HG02588 (cell line): ENCODE data around the gene LHFPL2.

ENCODE experiments used
- ATAC-seq: cut with Tn5 transposase; IDR thresholded peaks from one replicate; pipeline ENCODE4 v1.9.1; 2021; ENCODE audit warnings: mild to moderate bottlenecking, moderate library complexity; ENCODE audit not compliant: unreplicated experiment

LHFPL2 gene

DNA sequence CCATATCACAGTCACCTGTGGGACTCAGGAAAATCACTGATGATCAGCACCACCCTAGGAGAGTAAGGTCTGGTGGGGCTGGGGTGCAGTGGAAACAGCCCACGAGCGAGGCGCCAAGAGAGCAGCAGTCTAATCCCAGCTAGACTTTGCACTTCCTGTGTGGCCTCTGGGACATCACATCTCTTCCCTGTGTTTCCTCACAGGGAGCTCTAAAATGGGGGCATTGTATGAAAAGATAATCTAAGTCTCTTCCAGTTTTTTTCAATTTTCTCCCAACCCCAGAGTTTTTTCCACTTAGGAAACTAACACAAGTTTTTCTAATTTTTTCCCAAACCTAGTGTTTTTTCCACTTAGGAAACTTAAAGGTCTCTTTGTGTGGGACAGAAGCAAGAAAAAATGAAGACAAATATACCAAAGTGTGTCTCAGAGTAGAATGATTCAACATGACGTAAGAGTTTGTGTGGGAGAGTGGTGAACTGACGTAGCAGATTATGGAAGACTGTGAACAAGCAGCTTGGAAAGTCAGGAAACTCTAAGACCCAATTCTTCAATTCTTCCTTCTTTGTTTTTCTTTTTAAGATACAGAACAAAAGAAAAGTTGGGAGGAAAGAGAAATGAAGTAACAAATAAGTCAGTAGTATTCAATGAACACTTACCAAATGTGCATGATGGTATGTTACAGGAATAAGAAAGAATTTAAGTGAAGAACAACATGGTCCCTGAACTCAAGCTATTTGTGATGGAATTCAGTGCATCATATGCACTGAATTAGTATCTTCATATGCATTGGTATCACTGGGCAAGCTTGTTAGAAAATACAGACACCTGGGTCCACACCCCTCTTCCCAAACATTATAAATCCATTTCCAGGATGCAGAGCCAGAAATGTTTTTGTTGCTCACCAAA lies 51.3 kb downstream of the LHFPL2 start:
- ATAC-seq = no peak

DNA sequence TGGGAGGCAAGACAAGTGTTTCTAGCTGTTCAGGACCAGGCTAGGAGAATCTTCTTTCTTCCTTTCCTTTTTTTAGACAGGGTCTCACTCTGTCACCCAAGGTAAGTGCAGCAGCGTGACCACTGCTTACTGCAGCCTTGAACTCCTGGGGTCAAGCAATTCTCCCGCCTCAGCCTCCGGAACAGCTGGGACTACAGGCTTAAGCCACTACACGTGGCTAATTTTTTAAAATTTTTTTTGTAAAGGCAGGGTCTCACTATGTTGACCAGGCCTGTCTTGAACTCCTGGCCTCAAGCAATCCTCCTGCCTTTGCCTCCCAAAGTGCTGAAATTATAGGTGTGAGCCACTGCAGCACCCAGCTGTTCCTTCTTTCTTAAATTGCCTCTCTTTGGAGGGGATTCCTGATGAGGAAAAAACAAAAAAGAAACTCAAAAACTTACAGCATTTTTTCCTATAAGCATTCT lies 53.1 kb downstream of the LHFPL2 start:
- no peak for ATAC-seq

DNA sequence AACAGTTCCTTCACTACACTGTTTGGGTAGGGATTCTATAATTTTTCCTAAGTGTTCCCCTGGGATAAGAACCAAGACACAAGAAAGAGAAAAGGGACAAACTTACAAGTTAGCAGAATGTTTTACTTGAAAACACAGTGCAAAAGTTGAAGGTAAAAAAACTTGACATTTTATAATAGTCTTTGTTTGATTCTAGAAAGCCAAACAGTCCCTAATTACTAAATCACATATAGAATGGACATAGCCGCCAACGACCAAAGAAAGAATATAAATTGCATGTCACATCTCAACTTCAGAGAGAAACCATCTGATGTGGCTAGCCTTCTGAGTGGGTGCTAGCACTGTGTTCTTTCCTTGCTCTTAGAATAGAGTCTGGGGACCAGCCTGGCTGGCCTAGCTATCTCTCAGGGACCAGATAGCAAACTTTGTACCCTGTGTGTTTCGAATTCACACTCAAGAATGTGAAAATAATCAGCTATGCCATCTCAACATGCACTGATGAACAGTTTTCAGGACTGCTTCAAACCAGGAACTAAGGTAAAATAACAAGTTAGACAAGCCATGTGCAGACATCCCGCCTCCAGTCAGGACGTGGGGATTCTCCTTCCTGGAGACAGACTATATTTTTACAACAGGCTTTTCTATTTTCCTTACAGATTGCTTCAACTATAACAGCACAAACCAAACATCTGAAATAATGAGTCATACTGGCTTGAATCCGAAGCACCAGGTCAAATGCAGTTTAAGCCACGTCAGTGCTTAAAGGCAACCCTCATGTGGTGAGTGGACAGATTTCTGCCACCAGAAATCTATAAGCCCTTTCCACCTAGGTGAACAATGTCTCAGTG lies 53.7 kb downstream of the LHFPL2 start:
- no peak for ATAC-seq

GRCh38 chr5:78594021-78594420 lies 54.6 kb downstream of the LHFPL2 start:
- no peak for ATAC-seq

- ATAC-seq = no peak
These were observed 55.1 kb downstream of the LHFPL2 start for GRCh38 chr5:78593465-78593864.

GRCh38 chr5:78592735-78593386 lies 55.7 kb downstream of the LHFPL2 start:
- no peak for ATAC-seq

- peak; percentile 66 for ATAC-seq
These were observed 56.4 kb downstream of the LHFPL2 start for GRCh38 chr5:78591972-78592700.

DNA sequence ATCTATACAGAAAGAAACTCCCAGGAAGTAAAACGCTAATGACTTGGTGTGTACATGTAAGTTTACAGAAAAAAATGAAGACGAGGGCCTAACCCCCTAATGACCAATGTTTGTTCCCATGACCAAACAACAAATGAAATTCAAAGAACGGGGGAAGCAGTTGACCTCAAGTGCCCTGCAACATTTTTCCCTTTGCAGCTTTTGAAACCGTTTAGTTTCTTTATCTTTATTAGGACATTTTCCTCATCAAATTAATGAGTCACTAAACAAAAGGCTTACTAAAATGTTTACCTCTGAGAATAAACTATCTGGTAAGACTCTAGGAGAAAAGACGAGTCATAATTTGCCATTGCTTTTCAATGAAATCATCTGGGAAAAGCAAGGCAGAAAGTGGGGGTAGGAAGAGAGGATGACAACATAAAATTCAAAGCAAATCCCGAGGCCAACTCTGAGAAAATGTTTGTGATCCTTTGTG lies 57.4 kb downstream of the LHFPL2 start:
- no peak for ATAC-seq

DNA sequence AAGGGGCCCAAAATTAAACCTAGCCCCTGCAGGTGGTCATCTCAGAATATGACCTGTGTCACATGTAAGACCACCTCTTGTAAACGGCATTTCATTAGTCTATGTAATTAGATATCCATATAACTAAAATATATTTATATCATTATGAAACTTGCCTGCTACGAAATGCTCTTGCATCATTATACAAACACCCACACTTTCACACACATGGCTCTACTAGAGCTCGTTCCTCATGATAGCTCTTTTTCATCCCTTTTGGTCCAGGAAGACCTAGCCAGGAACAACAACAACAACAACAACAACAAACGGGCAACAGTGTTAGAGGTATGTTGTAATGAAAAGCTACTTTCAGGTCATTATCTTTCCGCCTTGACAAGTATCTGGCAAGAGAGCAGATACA lies 58.6 kb downstream of the LHFPL2 start:
- no peak for ATAC-seq

DNA sequence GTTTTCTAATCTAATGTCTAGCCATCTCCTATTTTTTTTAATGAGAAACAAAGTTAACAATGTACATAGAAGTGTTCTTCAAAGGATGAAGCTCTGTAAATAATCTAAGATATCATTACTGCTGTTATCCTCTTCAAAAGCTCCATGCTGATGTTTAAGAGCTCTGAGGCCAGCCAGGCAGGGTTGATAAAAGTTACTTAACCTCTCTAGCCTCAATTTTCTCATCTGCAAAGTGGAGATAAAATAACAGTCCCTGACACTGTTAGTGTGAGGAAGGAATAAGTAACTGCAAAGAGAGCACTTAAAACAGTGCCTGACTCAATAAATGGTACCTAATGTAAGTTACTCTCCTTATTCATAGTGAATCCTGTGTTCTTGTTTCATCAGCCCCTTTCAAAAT lies 60.1 kb downstream of the LHFPL2 start:
- no peak for ATAC-seq

- no peak for ATAC-seq
These were observed 60.7 kb downstream of the LHFPL2 start for GRCh38 chr5:78587775-78588291.

DNA sequence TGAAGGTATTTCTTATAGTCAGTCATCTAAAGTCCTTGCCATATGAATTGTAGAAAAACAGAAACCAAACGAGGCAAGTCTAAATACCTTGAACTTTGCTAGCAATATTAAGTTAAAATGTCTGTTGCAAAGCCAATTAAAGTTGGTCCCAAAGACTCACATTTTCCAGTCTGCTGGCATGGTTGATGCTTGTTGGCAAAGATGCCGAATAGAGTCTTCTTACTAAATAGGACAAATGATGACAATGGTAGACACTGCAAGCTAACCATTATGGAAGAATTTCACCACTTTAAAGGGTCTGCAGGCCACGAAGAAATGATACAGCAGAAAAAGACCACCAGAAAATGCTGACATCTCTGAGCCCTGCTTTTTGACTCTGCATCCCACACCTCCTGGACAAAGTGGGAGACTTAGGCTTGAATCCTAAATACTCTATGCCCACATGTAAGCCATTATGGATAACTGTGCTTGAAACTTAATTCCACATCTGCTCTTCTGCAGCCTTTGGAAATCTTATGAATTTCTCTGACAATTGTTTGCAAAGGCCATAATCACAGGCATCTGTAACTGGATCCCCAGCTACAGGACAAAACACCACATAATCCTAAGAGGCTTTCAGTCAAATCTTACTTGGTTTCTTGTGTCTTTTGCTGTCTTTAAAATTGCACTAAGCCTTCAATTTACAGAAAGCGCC lies 61.3 kb downstream of the LHFPL2 start:
- ATAC-seq = no peak

- ATAC-seq = no peak
These were observed 62.3 kb downstream of the LHFPL2 start for GRCh38 chr5:78586251-78586650.

DNA sequence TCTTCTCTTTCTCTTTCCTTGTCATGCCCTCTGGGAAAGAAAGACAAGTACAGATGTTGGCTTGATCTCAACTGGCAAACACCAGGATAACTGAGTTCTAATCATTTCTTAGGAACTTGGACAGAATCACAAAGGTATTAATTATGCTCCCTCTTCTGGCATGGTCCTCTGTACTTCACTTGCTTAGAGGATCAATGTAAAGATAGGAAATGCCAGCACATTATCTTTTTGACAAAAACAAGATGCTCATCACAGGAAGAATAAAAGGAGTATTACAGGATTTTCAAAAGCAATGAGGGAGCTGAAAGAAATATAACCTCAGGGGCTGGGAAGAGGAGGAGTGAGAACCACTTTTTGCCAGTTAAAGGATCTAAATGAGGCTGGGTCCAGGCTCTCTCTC lies 70.6 kb downstream of the LHFPL2 start:
- ATAC-seq = no peak

DNA sequence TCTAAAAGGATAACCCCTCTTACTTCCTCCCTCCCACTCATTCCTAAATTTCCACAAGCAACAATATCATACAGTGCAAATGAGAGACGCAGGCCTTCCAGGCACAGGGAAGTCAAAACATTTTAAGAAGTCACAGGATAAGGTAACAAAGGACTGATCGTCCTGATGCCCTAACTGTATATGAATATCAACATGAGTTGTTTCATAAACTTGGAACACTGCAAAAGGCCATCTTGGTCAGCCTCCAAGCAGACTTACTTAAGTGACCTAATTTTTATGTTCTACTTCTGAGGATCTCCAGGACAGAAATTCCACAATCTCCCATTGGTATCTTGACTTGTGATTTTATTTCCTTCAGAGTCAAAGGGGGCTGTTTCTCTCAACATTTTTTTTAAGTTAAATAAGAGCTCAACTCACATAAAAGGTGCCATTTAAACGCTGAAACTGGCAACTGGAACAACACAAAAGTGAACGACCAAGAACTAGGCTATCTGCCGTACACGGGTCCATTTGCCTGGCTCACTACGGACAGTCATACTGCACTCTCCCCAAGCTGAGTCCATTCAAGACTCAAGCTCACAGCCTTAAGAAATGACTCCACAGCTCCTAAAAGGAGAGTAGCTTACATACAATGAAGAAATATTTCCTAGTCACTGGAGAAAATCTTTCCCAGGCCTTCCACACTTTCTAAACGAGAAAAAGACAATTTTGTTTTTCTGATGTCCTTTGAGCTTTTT lies 71.3 kb downstream of the LHFPL2 start:
- no peak for ATAC-seq

GRCh38 chr5:78576376-78576775 lies 72.2 kb downstream of the LHFPL2 start:
- ATAC-seq = no peak

- ATAC-seq = no peak
These were observed 73.8 kb downstream of the LHFPL2 start for GRCh38 chr5:78574731-78575161.

- ATAC-seq = peak; percentile 40
These were observed 74.4 kb downstream of the LHFPL2 start for GRCh38 chr5:78574131-78574673.

DNA sequence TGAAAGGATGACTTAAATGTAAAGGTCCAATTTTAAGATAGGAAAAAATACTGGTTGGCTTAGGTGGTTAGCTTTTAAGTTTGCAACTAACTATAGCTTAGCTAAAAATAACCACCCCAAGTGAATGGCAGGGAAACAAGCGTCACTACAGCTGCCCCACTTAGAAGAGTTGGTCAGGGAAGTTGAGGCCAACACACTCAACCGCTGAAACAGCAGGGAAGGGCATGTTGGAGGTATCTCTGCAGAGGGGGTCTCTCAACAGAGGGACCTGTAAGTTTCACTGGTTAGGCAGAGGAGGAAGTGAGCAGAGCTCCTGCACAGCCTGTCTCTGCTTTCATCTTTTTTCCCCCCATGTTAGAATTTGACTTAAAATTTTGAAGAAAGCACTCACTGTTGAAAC lies 75.3 kb downstream of the LHFPL2 start:
- ATAC-seq = peak; percentile 51
